GM19438 (cell line): Measurements from ENCODE around the gene PAM.
"Not testable (repeated sequence)": the region's sequence is repeated elsewhere in the genome, so short reads cannot be mapped to it uniquely, and the experiment has no call there.

Experiments
- ATAC-seq: cut with Tn5 transposase; IDR thresholded peaks from one replicate; pipeline ENCODE4 v1.9.1; 2021; ENCODE audit warnings: low read depth; ENCODE audit not compliant: unreplicated experiment

The PAM gene

GRCh38 chr5:102888483-102888882 lies 133.4 kb downstream of the PAM start:
- ATAC-seq = no peak

- no peak for ATAC-seq
Measured at GRCh38 chr5:102889033-102889432, 133.9 kb downstream of the PAM start.

- ATAC-seq = no peak
Measured at GRCh38 chr5:102890133-102890532, 135.0 kb downstream of the PAM start.

- no peak for ATAC-seq
Measured at GRCh38 chr5:102891175-102891574, 136.1 kb downstream of the PAM start.

GRCh38 chr5:102893942-102894341 lies 138.8 kb downstream of the PAM start:
- ATAC-seq = no peak

GRCh38 chr5:102895234-102895633 lies 140.1 kb downstream of the PAM start:
- ATAC-seq = no peak

- ATAC-seq = no peak
Measured at GRCh38 chr5:102895976-102896375, 140.9 kb downstream of the PAM start.

- ATAC-seq = no peak
Measured at GRCh38 chr5:102901424-102902134, 146.5 kb downstream of the PAM start.

- ATAC-seq = no peak
Measured at GRCh38 chr5:102902135-102902448, 147.0 kb downstream of the PAM start.

GRCh38 chr5:102902647-102903046 lies 147.5 kb downstream of the PAM start:
- no peak for ATAC-seq

GRCh38 chr5:102903074-102903871 lies 148.2 kb downstream of the PAM start:
- no peak for ATAC-seq

GRCh38 chr5:102905056-102905455 lies 150.0 kb downstream of the PAM start:
- ATAC-seq = no peak

- not testable (repeated sequence) for ATAC-seq
Measured at GRCh38 chr5:102907099-102907498, 152.0 kb downstream of the PAM start.

- no peak for ATAC-seq
Measured at GRCh38 chr5:102910240-102911226, 155.4 kb downstream of the PAM start.

GRCh38 chr5:102911973-102912372 lies 156.9 kb downstream of the PAM start:
- ATAC-seq = no peak

GRCh38 chr5:102916109-102916508 lies 161.0 kb downstream of the PAM start:
- no peak for ATAC-seq

- ATAC-seq = no peak
Measured at GRCh38 chr5:102918986-102919610, 164.0 kb downstream of the PAM start.

GRCh38 chr5:102920762-102921161 lies 165.7 kb downstream of the PAM start:
- ATAC-seq = no peak

- no peak for ATAC-seq
Measured at GRCh38 chr5:102921341-102922044, 166.4 kb downstream of the PAM start.
